GM19043 (cell line): ENCODE data around the gene SLC25A47.
"Not testable (repeated sequence)": the region's sequence is repeated elsewhere in the genome, so short reads cannot be mapped to it uniquely, and the experiment has no call there.

Experiments
- ATAC-seq: cut with Tn5 transposase; IDR thresholded peaks from one replicate; pipeline ENCODE4 v1.9.1; 2021; ENCODE audit warnings: low read depth; ENCODE audit not compliant: unreplicated experiment

SLC25A47 gene, protein sequence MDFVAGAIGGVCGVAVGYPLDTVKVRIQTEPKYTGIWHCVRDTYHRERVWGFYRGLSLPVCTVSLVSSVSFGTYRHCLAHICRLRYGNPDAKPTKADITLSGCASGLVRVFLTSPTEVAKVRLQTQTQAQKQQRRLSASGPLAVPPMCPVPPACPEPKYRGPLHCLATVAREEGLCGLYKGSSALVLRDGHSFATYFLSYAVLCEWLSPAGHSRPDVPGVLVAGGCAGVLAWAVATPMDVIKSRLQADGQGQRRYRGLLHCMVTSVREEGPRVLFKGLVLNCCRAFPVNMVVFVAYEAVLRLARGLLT

DNA sequence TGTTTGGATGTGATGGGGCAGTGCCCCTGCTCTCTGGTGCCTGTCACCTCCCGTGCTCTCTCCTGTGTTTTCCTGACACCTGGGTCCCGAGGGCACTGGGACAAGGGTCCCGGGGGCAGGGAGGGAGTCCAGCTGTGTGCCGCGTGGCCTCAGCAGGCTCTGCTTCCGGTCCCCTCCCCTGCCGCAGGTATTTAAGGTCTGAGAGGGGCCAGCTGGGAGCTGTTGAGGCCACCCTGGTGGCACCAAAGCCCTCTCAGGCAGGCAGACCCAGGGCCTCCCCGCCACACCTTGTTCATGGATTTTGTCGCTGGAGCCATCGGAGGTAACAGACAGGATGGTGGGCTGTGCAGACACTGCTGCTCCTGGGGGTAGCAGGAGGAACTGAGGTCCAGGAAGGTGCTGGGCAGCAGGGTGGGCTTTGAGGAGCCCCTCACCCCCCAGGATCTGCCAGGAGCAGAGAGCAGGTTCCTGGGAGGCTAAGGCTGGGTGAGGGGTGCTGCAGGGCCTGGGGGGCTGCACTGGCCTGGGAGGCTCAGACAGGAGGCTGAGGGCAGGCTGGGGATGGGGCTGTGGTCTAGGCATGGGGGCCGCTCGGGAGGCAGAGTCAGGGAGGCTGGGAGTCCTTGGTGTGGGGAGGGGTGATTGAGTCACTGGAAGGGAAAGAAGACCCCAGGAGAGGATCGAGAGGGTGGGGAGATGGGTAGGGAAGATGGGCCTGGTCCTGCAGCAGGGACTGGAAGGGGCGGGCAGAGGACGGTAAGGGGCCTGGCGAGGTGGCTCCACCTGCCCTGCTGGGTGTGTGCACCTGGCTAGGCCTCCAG, at the start of gene SLC25A47:
Gene SLC25A47 (plus strand): TSS at position 219 of the 821 bp plus-strand sequence. CDS start 76 bp downstream, at position 295.
- no peak for ATAC-seq

DNA sequence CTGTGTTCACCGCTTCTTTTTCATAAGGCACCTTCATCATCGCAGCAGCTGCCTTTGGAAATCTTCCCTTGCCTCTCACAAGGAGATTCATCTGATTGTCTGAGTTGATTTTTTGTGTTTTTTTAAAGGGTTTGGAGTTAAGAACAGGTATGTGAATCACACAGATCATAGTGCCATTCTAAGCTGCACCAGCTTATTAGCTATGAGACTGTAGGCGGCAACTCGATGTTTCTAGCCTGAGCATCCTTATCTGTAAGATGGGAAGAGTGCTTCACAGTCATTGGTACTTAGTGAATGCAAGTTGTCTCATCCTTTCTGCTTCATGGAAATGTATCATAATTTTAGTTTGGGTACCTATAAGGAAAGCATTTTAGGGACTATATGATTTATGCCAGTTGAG, 48.9 kb upstream of the SLC25A47 start:
- no peak for ATAC-seq

DNA sequence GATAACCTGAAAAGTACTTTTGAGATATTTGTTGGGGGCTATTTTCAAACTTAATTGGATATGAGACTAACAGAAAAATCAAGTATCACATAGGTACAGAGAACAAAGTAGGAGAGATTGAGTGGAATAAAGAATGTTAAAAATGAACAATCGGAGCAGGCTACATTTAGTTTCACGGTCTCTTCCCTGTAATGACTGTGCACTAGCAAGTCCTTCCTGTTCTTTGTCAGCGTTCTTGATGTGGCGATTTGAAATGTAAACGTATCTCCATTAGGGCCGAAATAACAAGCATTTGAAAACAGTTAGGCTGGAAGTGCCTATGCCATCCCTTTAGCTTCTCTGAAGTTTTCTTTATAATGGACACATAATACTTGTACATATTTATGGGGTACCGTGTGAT, 47.9 kb upstream of the SLC25A47 start:
- no peak for ATAC-seq

GRCh38 chr14:100278702-100279101, 44.4 kb upstream of the SLC25A47 start:
- ATAC-seq: peak; percentile 68

DNA sequence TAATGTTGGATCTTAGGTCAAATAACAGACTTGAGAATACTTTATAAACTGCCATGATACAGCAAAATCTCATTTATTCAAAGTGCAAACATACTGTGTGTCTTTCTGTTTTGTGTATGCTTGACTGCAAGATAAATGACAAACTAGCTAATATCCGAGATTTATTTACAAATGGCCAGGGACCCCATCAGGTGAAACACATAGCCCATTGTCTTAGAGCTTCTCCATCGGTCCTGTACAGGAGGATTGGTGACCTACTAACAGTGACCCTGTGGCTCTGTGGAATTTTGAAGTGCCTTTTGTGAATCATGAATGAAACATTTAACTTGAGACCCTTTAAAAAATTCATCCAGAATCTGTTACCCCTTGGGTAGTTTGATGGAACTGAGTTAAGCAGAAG, 44.0 kb upstream of the SLC25A47 start:
- ATAC-seq: no peak

- no peak for ATAC-seq
Observed at GRCh38 chr14:100279563-100279962, 43.6 kb upstream of the SLC25A47 start.

GRCh38 chr14:100281286-100282082, 41.7 kb upstream of the SLC25A47 start:
- ATAC-seq: no peak

GRCh38 chr14:100282083-100282350, 41.1 kb upstream of the SLC25A47 start:
- no peak for ATAC-seq

DNA sequence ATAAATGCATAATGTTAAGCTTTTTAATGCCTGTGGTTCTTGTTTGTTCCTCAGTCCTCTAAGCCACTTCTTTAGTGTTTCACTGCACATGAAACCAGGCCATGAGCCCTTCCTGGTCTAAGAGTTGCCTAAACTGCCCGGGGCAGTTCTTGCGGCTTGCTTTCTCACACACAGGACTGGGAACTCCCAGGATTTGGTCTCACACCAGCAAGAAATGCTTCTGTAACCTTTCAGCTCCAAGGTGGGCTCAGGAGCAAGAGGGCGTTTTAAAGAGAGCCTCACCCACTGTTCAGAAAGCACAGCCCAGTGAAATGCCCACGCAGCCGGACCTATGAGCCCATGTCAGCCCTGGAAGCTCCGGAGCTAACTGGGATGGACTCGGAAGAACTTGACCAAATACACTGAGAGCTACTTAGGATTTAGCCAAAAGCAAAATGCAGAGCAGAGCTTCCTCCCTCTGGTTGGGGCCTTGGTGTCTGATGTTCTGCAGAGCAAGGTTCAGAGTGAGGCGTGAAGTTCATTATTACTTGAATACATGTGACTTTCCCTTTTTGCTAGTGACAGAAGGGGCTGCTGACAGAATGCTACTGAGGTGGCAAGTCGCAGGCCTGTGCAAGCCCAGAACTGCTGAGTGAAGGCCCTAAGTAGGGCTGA, 40.2 kb upstream of the SLC25A47 start:
- ATAC-seq: no peak

- not testable (repeated sequence) for ATAC-seq
Observed at GRCh38 chr14:100283436-100283835, 39.7 kb upstream of the SLC25A47 start.

GRCh38 chr14:100283984-100284881, 38.9 kb upstream of the SLC25A47 start:
- no peak for ATAC-seq

GRCh38 chr14:100285021-100285912, 37.9 kb upstream of the SLC25A47 start:
- peak; percentile 72 for ATAC-seq

DNA sequence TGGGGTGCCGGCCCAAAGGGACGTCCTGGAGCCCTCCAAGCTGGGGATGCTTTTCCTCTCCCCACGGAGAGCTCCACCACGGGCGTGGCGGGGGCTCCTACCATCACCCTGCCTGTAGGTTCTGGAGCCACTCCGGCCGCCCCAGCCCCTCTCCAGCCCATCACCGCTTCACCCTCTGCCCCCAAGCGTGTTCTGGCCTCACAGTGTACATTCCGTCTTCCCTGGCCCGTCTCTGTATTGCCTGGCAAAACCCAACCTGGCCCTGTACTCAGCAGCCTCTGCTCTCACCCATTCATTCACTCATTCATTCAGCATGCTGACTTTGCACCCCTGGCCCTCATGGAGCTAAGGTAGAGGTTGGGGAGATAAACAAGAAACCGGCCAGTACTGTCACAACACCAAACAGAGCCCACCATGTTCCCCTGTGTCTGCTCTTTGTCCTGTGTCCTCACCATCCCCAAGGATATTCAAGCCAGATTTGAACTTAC, 37.2 kb upstream of the SLC25A47 start:
- ATAC-seq: no peak

DNA sequence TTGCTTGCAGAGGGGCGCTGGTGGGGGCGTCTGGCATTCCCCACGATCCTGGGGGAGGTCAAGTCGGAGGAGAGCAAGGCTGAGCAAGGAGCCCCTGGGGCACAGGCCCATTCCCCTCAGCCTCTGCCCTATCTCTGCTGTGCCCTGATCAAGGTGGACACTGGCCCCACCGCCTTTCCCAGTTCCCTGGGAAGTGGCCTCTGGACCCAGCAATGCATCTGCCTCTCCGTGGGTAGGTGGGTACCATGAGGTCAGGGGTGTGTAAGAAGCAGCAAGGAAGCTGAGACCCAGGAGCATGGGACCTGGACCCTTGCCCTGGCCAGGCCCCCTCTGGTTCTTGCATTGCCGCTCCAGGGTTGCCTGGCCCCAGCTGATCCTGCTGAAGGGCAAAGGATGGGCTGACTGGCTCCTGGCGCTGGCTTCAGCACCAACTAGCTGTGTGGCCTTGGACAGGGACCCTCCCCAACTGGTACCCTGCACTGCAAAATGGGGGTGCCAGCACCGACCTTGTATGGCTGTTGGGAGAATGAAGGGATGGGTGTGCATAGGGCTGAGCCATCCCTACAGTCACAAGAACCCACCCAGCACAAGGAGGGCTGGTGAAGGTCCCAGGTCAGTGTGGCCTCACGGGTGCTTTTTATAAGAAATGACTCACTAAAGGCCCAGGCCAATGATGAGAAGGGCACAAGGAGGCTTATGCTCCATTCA, 36.5 kb upstream of the SLC25A47 start:
- no peak for ATAC-seq

GRCh38 chr14:100287202-100287997, 35.7 kb upstream of the SLC25A47 start:
- ATAC-seq: no peak

GRCh38 chr14:100287998-100288295, 35.2 kb upstream of the SLC25A47 start:
- not testable (repeated sequence) for ATAC-seq

DNA sequence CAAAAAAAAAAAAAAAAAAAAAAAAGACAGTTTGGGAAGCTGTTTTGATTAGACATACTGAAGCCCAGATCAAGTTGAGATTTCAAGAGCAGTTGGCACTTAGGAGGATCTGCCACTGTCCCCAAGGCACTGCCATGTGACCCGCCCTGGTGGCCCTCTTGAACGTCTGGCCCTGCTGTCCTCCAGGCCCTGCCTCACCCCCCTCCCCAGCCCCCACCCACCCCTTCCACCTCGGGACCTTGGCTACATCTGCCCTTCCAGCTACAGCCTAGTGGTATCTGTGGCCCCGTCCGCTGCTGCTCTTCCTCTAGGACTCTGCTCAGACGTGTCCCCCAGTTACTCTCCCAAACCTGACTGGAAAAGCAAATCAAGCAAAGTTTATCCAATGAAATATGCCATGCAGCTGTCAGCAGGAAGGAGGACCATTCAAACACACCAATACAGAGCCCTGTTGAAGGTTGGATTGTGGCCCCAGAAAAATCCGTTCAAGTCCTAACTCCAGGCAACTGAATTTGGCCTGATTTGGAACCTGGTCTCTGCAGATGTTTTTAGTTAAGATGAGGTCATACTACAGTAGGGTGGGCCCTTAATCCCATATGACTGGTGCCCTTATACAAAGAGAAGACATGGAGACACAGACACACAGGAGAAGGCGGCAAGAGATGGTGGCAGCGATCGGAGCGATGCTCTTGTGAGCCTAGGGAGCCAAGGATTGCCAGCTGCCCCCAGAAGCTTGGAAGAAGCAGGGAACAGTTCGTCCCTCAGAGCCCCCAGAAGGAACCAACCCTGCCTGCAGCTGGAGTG, 34.6 kb upstream of the SLC25A47 start:
- no peak for ATAC-seq
